Testis (tissue), 3 donors: ENCODE data around the gene FOXF2. TPM values are rescaled to one million over a fixed set of nuclear protein-coding genes. Genes with fewer than 3 reads are reported as not detected.

ENCODE experiments used
- DNase-seq: peaks from one replicate; pipeline ENCODE4 v3.0.0-alpha.2; 2019
- H3K27ac ChIP-seq, 2 donors: fragments of 200-600 bp; sonication (generic); one replicate each; pipeline ENCODE4 v1.5.1; 2019
- H3K27me3 ChIP-seq: fragments of 200-600 bp; sonication (generic); one replicate; pipeline ENCODE4 v1.5.1; 2019
- H3K36me3 ChIP-seq: fragments of 200-600 bp; sonication (generic); one replicate; pipeline ENCODE4 v1.5.1; 2017; ENCODE audit warnings: low read depth; ENCODE audit errors: missing control alignments
- H3K4me1 ChIP-seq: fragments of 200-600 bp; sonication (generic); one replicate; pipeline ENCODE4 v1.5.1; 2019
- H3K4me3 ChIP-seq, 2 donors: fragments of 200-600 bp; sonication (generic); one replicate each; pipeline ENCODE4 v1.5.1; 2017 to 2019
- H3K9me3 ChIP-seq: fragments of 200-600 bp; sonication (generic); one replicate; pipeline ENCODE4 v1.5.1; 2017
- CTCF ChIP-seq, 3 experiments: fragments of 450-650 bp in 2 of 3; fragments of 200-600 bp in 1 of 3; sonication (generic) in 1 of 3; IDR thresholded peaks; one replicate each; pipeline ENCODE4 v1.5.1; 2016 to 2019; ENCODE audit warnings: antibody characterized with exemption in 3 of 3, mild to moderate bottlenecking in 2 of 3, moderate library complexity in 1 of 3
- POLR2A ChIP-seq: fragments of 450-650 bp; IDR thresholded peaks from one replicate; pipeline ENCODE4 v1.6.1; 2017; ENCODE audit warnings: antibody characterized with exemption, mild to moderate bottlenecking, moderate library complexity
- WGBS, 2 donors: methylation state at CpG; one replicate each; pipeline ENCODE4 v1.1.5; 2018; 5-methylcytosine and 5-hydroxymethylcytosine counted together
- intact Hi-C: fragments of 100-400 bp; cut with DNase I; formaldehyde crosslinking; loops from one replicate; pipeline ENCODE4 v1.15.1; 2023; ENCODE audit warnings: low total_unique reads
- microRNA-seq, 2 donors: library from miRNA; unstranded; fragments of <30 nt; microRNA quantifications; one replicate each; pipeline ENCODE4, GENCODE V29; 2016; ENCODE audit warnings: borderline number of aligned reads in 2 of 2, borderline replicate concordance in 1 of 2
- polyA plus RNA-seq: library from polyadenylated mRNA; stranded (reverse); fragments of 350-450 nt; fragmentation: Illumina TruSeq; extraction: RNeasy Lipid Tissue Mini Kit (QIAGEN cat#74804); gene quantifications from one replicate; pipeline ENCODE4 v1.2.3, GENCODE V29; 2014; ENCODE audit warnings: low read depth, low replicate concordance; ENCODE audit not compliant: insufficient read depth
- small RNA-seq, 2 donors: library from RNA; depleted of rRNA; stranded (forward); fragments of <200 nt; gene quantifications; one replicate each; pipeline ENCODE3, GENCODE V24; 2016
- total RNA-seq, 2 donors: library from RNA; depleted of rRNA; stranded (reverse); fragments of >200 nt; gene quantifications; one replicate each; pipeline ENCODE4 v1.2.3, GENCODE V29; 2016

Gene FOXF2
- total and polyA plus RNA-seq, 3 donors from 2014 or later: 1.2 to 4.7 (median 3.3) TPM

GRCh38 chr6:1439349-1439748 lies 50.0 kb downstream of the FOXF2 start:
- intact Hi-C loops: no loop called here
- no peak overlapping the region for H3K4me3 ChIP-seq
- no peaks in the 10 kb centered on the region for H3K4me1 ChIP-seq
- no peak for TF ChIP-seq CTCF (IDR thresholded peaks at IDR 0.05)
- no peak for TF ChIP-seq POLR2A
- no peaks in the 10 kb centered on the region for H3K9me3 ChIP-seq
- 92 to 94% methylated on average over 10 of the region's 10 CpGs for WGBS, 2 donors
- H3K36me3 ChIP-seq: no peaks in the 10 kb centered on the region
- no peak overlapping the region for H3K27ac ChIP-seq
- no peaks in the 10 kb centered on the region for H3K27me3 ChIP-seq
- no peak for DNase-seq

- DNase-seq: no peak
- 30 to 93% methylated on average over 3 to 4 of the region's 4 CpGs for WGBS, 2 donors
These were observed 53.6 kb downstream of the FOXF2 start for GRCh38 chr6:1442929-1443328.

More at GRCh38 chr6:1442929-1443328, 53.6 kb downstream of the FOXF2 start:
- H3K27me3 ChIP-seq: no peaks in the 10 kb centered on the region
- no peaks in the 10 kb centered on the region for H3K36me3 ChIP-seq
- intact Hi-C loops: no loop called here
- no peaks in the 10 kb centered on the region for H3K9me3 ChIP-seq
- no peak overlapping the region for H3K27ac ChIP-seq
- no peak overlapping the region for H3K4me3 ChIP-seq
- H3K4me1 ChIP-seq: no peaks in the 10 kb centered on the region
- TF ChIP-seq POLR2A: no peak

Small RNAs within 50 kb of the gene (microRNA-seq; reads per million reads assigned to microRNA genes)
- gene MIR6720: 4.9 to 8.3 reads per million in 2 donors

Small RNAs within 50 kb of the gene (small RNA-seq; reads per million reads assigned to genes)
- 0 reads per million in 2 donors for gene MIR6720

Other genes with a start within 250 kb of the FOXF2 start
- gene FOXQ1, start 77.5 kb upstream of the FOXF2 start, total RNA-seq: 1 to 10 TPM; 1.7 TPM
- 0.53 TPM for gene FOXQ1, start 77.5 kb upstream of the FOXF2 start, polyA plus RNA-seq
- gene FOXC1, start 220.3 kb downstream of the FOXF2 start, total RNA-seq: 10 to 100 TPM in 1 of 2 donors, 1 to 10 TPM in 1; 9.4 to 10.6 TPM
- 4.7 TPM for gene FOXC1, start 220.3 kb downstream of the FOXF2 start, polyA plus RNA-seq